SU-DHL-6 (cell line): ENCODE measurements around the gene ZDHHC11B.

Source experiments
- H2AFZ ChIP-seq: fragments of 200-600 bp; sonication (generic); 2 replicates; pipeline ENCODE4 v1.6.1; 2014; ENCODE audit warnings: low read depth, mild to moderate bottlenecking, moderate library complexity, mixed read lengths, antibody characterized with exemption, low read length; ENCODE audit not compliant: severe bottlenecking
- H3F3A ChIP-seq: fragments of 200-600 bp; shearing (Covaris generic); 2 replicates; pipeline ENCODE4 v1.6.0; 2016; ENCODE audit warnings: antibody characterized with exemption, mild to moderate bottlenecking; ENCODE audit not compliant: insufficient read depth
- H3K27ac ChIP-seq: fragments of 200-600 bp; sonication (generic); 2 replicates; pipeline ENCODE4 v1.5.1; 2016; ENCODE audit warnings: low read depth, mild to moderate bottlenecking, low read length, moderate library complexity, mixed read lengths
- H3K27me3 ChIP-seq: fragments of 200-600 bp; sonication (generic), shearing (Covaris generic); 2 replicates; pipeline ENCODE4 v1.6.0; 2014; ENCODE audit warnings: mild to moderate bottlenecking, low read length
- H3K36me3 ChIP-seq: fragments of 200-600 bp; sonication (generic); 2 replicates; pipeline ENCODE4 v1.6.1; 2014; ENCODE audit warnings: mild to moderate bottlenecking, low read length, mixed read lengths
- H3K4me2 ChIP-seq: fragments of 300-600, 200-600 bp; shearing (Covaris generic), sonication (generic); 2 replicates; pipeline ENCODE4 v1.6.0; 2014; ENCODE audit warnings: low read length, low read depth, mild to moderate bottlenecking; ENCODE audit not compliant: poor library complexity, severe bottlenecking
- H3K4me3 ChIP-seq: fragments of 200-600 bp; sonication (generic); 2 replicates; pipeline ENCODE4 v1.5.1; 2014; ENCODE audit warnings: antibody characterized with exemption, low read length, mild to moderate bottlenecking, mixed read lengths; ENCODE audit not compliant: insufficient read depth, poor library complexity, severe bottlenecking
- H3K79me2 ChIP-seq: fragments of 200-600 bp; sonication (generic); 2 replicates; pipeline ENCODE4 v1.6.1; 2014; ENCODE audit warnings: mild to moderate bottlenecking, low read length, moderate library complexity; ENCODE audit not compliant: insufficient read depth
- H3K9ac ChIP-seq: fragments of 200-600 bp; sonication (generic); 2 replicates; pipeline ENCODE4 v1.7.0; 2014; ENCODE audit warnings: mild to moderate bottlenecking, low read length
- H3K9me2 ChIP-seq: fragments of 200-600 bp; sonication (generic); replicated peaks from 2 replicates; pipeline ENCODE4 v1.6.1; 2014; ENCODE audit warnings: low read length; ENCODE audit not compliant: insufficient read depth
- H3K9me3 ChIP-seq: fragments of 200-600 bp; sonication (generic); 2 replicates; pipeline ENCODE4 v1.6.1; 2014; ENCODE audit warnings: low read length, mixed read lengths; ENCODE audit not compliant: insufficient read depth
- H4K20me1 ChIP-seq: fragments of 200-600 bp; sonication (generic); 2 replicates; pipeline ENCODE4 v1.6.1; 2014; ENCODE audit warnings: low read depth, mild to moderate bottlenecking, antibody characterized with exemption, low read length, moderate library complexity, mixed read lengths
- EZH2phosphoT487 ChIP-seq: fragments of 200-600 bp; sonication (generic), shearing (Covaris generic); conservative IDR thresholded peaks from 2 replicates; pipeline ENCODE4 v1.6.1; 2018; ENCODE audit warnings: mild to moderate bottlenecking, antibody characterized with exemption, low read length, moderate library complexity, mixed read lengths
- TF ChIP-seq, protein P1 (sequence below): fragments of 200-600 bp; sonication (generic); IDR thresholded peaks from one replicate; pipeline ENCODE4 v1.5.1; 2017; ENCODE audit warnings: antibody characterized with exemption, mild to moderate bottlenecking, low read length, moderate library complexity; ENCODE audit not compliant: insufficient read depth, poor library complexity, severe bottlenecking

The ZDHHC11B gene

DNA sequence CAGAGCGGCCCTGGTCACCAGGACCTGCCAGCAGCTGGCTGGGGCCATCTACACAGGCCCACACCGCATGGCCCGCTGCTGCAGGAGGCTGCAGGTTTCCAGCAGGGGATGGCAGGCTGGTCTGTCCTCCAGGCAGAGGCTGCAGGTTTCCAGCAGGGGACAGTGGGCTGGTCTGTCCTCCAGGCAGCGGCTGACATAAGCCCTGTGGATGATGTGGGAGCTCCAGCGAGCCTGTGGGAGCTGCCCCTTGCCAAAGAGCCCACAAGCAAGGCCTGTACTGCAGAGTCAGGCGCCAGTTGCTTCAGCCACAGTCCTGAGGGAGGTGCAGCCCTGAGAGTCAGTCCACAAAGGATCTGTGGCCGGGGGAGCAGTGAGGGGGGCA lies 109.9 kb downstream of the ZDHHC11B start:
- Histone ChIP-seq H3F3A (no peaks in the 10 kb centered on the region), H4K20me1 (no peaks in the 10 kb centered on the region), H3K79me2 (no peaks in the 10 kb centered on the region), H3K36me3 (no peaks in the 10 kb centered on the region), H3K4me2 (no peak overlapping the region), H3K9me3 (no peaks in the 10 kb centered on the region), H2AFZ (no peak overlapping the region), H3K9ac (no peak overlapping the region), H3K4me3 (no peak overlapping the region), H3K27me3 (no peaks in the 10 kb centered on the region), H3K27ac (no peak overlapping the region), H3K9me2 (no peaks in the 10 kb centered on the region)
- no peak for TF ChIP-seq EZH2phosphoT487
- TF ChIP-seq, protein P1, sequence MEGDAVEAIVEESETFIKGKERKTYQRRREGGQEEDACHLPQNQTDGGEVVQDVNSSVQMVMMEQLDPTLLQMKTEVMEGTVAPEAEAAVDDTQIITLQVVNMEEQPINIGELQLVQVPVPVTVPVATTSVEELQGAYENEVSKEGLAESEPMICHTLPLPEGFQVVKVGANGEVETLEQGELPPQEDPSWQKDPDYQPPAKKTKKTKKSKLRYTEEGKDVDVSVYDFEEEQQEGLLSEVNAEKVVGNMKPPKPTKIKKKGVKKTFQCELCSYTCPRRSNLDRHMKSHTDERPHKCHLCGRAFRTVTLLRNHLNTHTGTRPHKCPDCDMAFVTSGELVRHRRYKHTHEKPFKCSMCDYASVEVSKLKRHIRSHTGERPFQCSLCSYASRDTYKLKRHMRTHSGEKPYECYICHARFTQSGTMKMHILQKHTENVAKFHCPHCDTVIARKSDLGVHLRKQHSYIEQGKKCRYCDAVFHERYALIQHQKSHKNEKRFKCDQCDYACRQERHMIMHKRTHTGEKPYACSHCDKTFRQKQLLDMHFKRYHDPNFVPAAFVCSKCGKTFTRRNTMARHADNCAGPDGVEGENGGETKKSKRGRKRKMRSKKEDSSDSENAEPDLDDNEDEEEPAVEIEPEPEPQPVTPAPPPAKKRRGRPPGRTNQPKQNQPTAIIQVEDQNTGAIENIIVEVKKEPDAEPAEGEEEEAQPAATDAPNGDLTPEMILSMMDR = no peak

DNA sequence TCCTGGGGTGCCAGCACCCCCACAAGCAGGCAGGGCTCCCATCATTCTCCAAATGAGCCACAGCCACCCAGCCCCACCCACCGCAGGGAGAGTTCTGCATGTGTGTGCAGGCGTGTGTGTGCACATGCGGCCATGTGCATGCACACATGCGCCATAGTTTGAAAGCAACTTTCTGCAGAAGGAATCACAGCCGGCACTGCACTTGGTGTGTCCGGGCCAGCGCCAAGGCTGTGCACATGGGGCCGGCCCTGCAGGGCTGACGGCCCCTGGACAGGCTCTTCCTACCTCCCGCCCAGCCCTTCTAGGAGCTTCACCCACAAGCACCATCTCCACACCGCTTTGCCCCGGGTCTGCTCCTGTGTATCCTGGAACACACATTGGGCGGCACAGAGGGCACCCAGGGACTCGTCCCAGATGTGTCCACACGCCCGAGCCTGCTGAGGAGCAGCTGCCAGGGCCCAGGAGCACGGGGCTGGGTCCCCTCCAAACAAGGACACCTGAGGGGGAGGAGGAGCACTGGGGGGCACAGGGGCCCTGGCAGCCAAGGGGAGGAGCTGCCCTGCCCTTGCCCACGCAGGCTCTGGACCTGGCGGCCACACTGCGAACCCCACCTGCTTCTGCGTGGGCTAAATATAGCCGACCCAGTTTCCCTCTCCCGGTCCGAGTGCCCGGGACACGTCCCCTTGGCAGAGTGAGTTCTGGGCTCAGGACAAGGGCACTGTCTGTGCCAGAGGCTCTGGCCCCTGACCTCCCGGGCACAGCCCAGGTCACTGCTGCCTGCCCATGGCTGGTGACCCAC lies 110.5 kb downstream of the ZDHHC11B start:
- Histone ChIP-seq H3K9ac (no peak overlapping the region), H4K20me1 (no peaks in the 10 kb centered on the region), H3K36me3 (no peaks in the 10 kb centered on the region), H3K4me3 (no peak overlapping the region), H3K27ac (no peak overlapping the region), H3K79me2 (no peaks in the 10 kb centered on the region), H3F3A (no peaks in the 10 kb centered on the region), H2AFZ (no peak overlapping the region), H3K4me2 (no peak overlapping the region), H3K9me2 (no peaks in the 10 kb centered on the region), H3K27me3 (no peaks in the 10 kb centered on the region), H3K9me3 (no peaks in the 10 kb centered on the region)
- TF ChIP-seq EZH2phosphoT487 = no peak
- TF ChIP-seq, protein P1 = no peak

DNA sequence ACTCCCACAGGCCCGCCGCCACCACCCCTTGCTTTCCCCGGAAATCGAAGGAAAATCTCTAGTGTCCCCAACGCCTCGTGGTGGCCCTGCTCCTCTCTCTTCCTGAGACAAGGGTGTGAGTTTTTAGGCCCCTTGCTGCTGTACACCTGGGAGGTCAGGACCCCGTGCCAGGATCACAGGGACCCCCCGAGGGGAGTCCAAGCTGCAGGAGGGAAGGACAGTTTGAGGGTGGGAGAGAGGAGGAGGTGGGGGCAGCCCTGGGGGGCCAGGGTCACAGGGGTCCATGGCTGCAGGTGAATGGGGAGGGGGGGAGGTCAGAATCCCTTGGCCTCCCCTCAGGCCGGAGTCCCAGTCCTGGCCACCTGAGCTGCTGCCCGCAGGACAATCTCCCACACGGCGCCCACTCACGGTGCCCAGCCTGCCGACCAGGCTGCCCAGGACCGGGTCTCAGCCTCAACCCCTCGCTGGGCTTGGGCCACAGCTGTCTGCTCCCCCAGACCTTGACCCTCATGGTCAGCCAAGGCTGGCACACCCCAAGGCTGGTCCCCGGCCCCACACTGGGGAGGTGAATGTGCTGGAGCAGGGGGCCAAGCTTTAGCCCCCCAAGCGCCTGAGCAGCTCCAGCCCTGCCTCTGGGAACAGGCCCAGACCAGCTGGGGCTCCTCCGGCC lies 111.2 kb downstream of the ZDHHC11B start:
- no peaks in the 10 kb centered on the region for H3K9me3 ChIP-seq
- H3K9ac ChIP-seq = no peak overlapping the region
- H4K20me1 ChIP-seq = no peaks in the 10 kb centered on the region
- H3K36me3 ChIP-seq = no peaks in the 10 kb centered on the region
- TF ChIP-seq EZH2phosphoT487 = no peak
- TF ChIP-seq, protein P1 = no peak
- H3K4me3 ChIP-seq = no peak overlapping the region
- no peaks in the 10 kb centered on the region for H3K27me3 ChIP-seq
- no peaks in the 10 kb centered on the region for H3F3A ChIP-seq
- H3K4me2 ChIP-seq = no peak overlapping the region
- no peaks in the 10 kb centered on the region for H3K79me2 ChIP-seq
- H3K9me2 ChIP-seq = no peaks in the 10 kb centered on the region
- H2AFZ ChIP-seq = no peak overlapping the region
- H3K27ac ChIP-seq = no peak overlapping the region
